Thyroid gland (tissue), 4 donors: ENCODE measurements around the gene ME3.

Experiments
- POLR2A ChIP-seq, 2 donors: fragments of 450-650 bp; IDR thresholded peaks; one replicate each; pipeline ENCODE4 v1.6.1; 2017; ENCODE audit warnings: antibody characterized with exemption in 2 of 2, mild to moderate bottlenecking in 2 of 2, moderate library complexity in 1 of 2
- TF ChIP-seq, protein P1 (sequence below), 6 experiments: fragments of 200-600 bp in 3 of 6; fragments of 450-650 bp in 3 of 6; sonication (generic) in 3 of 6; IDR thresholded peaks; one replicate each; pipeline ENCODE4 v1.5.1; 2016 to 2019; ENCODE audit warnings: antibody characterized with exemption in 6 of 6, mild to moderate bottlenecking in 2 of 6, inconsistent platforms in 1 of 6, moderate library complexity in 1 of 6

- TF ChIP-seq, protein P1, sequence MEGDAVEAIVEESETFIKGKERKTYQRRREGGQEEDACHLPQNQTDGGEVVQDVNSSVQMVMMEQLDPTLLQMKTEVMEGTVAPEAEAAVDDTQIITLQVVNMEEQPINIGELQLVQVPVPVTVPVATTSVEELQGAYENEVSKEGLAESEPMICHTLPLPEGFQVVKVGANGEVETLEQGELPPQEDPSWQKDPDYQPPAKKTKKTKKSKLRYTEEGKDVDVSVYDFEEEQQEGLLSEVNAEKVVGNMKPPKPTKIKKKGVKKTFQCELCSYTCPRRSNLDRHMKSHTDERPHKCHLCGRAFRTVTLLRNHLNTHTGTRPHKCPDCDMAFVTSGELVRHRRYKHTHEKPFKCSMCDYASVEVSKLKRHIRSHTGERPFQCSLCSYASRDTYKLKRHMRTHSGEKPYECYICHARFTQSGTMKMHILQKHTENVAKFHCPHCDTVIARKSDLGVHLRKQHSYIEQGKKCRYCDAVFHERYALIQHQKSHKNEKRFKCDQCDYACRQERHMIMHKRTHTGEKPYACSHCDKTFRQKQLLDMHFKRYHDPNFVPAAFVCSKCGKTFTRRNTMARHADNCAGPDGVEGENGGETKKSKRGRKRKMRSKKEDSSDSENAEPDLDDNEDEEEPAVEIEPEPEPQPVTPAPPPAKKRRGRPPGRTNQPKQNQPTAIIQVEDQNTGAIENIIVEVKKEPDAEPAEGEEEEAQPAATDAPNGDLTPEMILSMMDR (IDR thresholded peaks at IDR 0.05): no peak
- TF ChIP-seq POLR2A (IDR thresholded peaks at IDR 0.05): no peak
Measured at GRCh38 chr11:86447763-86448480, 224.5 kb downstream of the ME3 start.
